HG03097 (cell line): ENCODE measurements around the gene C3orf70.

Experiments
- ATAC-seq: cut with Tn5 transposase; IDR thresholded peaks from one replicate; pipeline ENCODE4 v1.9.1; 2021; ENCODE audit not compliant: unreplicated experiment, low FRiP score

C3orf70 gene, protein sequence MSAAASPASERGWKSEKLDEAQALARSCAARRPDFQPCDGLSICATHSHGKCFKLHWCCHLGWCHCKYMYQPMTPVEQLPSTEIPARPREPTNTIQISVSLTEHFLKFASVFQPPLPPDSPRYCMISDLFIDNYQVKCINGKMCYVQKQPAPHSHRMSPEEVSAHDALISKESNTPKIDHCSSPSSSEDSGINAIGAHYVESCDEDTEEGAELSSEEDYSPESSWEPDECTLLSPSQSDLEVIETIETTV

DNA sequence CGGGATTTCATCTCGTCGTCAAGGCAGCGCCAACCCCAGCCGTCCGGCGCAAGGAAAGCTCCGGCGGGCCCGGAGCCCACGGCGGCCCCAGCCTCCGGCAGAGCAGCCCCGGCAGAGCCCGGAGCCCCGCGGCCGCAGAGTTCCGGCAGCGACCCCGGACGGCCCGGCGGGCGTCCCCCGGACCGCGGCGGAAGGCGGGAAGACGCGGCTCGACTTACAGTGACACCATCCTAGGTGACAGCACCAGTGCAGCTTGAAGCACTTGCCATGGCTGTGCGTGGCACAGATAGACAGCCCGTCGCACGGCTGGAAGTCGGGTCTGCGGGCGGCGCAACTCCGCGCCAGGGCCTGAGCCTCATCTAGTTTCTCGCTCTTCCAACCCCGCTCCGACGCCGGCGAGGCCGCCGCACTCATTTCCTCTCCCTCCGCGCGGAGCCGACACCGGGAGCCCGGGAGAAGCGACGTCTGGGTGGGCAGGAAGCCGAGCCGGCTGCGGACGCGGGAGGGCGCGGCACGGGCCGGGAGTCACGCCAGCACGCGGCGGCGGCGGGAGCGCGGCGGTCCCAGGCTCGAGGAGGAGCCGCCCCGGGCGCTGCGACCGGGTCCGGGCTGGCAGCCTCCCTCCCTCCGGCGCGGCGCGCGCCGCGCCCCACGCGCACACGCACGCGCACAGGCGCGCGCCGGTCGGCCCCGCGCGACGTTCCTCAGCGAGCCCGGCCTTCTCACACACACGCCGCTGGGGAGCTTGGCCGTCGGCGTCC lies at the start of gene C3orf70:
Gene C3orf70, minus strand, starts transcription at position 651 of the 761 bp plus-strand sequence. Its CDS starts 237 bp downstream, at position 414.
- ATAC-seq = no peak

DNA sequence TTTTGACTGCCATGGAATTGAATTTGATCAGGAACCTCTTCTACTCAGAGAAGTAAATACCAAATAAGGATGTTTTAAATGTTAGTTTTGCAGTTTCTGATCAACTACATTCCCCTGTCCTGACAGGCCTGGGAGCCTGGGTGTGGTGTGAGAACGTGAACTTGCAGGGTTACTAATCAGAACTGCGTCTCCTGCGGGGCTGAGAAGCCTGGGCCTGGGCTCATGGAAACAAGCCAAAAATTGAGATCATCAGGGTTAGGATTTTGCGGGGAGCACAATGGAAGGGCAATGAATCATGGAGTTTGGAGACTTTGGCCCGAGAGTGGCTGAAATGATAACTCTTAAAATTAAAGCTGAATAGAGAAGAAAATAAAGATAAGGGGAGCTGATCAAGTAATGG lies 47.8 kb upstream of the C3orf70 start:
- ATAC-seq = no peak

DNA sequence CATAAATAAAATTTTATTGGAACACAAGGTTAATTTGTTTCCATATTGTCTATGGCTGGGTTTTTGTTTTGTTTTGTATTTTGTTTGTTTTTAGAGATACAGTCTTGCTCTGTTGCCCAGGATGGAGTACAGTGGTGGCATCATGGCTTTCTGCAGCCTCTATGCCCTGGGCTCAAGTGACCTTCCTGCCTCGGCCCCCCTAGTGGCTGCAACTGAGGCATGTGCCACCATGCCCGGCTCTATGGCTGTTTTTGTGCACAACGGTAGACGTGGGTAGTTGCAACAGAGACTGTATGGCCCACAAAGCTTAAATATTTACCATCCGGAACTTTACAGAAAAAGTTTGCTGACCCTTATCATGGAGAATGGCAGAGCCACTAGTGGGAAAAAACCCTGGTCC lies 46.8 kb upstream of the C3orf70 start:
- no peak for ATAC-seq

DNA sequence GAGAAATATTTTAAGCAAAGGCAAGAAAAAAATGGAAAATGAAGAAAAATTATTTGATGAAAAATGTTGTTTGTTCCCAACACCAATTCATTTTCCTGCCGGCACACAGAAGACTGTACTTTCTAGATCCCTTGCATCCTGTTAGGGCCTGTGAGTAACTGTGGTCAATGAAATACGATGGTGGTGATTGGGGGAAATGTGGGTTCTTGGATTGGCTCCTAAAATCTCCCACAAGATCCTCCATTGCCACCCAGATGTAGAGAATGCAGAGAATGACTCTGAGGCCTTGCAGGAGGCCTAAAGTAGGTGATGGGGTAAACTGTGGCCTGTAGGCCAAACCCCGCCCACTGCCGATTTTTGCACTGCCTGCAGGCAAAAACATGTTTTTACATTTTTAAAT lies 46.3 kb upstream of the C3orf70 start:
- ATAC-seq = no peak

DNA sequence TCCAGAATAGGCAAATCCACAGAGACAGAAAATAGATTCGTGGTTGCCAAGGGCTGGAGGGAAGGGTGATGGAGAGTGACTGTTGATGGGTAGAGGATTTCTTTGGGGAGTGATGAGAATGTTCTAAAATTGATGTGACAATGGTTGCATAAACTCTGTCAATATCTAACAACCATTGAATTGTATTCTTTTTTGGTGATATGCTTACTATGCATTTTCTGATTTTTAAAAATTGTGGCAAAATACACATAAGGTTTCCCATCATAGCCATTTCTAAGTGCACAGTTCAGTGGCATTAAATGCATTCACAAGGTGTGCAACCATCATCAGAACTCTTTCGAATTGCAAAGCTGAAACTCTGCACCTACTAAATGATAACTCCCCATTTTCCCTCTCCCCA lies 44.2 kb upstream of the C3orf70 start:
- ATAC-seq = no peak

DNA sequence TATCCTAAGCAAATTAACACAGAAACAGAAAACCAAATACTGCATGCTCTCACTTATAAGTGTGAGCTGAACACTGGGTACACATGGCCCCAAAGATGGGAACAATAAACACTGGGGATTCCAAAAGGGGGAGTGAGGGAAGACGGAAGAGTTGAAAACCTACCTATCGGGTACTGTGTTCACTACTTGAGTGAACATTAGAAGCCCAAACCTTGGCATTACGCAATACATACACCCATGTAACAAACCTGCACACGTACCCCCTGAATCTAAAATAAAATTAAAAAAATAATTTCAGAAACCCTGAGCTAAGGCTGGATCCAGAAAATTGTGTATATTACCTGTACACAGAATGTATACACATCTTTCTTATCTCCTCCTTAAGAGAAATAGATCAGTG lies 42.8 kb upstream of the C3orf70 start:
- ATAC-seq = no peak

DNA sequence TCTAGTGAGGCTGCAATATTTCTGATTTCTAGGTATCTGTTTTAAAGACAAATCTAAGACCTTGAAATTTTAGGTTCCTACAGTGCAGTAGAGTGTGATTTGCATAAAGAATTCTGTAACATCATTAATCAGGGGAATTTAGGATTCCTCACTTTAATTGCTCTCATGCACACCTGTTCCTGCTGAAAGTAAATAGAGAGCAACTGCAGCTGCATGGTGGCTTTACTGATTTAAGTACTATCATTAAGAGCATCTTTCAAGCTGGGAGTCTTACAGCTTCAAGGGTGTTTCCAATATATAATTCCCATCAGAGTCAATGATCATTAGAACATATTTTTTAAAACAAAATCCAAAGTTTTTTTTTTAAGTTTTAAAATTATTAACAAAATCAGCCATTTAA lies 36.0 kb upstream of the C3orf70 start:
- ATAC-seq = no peak

DNA sequence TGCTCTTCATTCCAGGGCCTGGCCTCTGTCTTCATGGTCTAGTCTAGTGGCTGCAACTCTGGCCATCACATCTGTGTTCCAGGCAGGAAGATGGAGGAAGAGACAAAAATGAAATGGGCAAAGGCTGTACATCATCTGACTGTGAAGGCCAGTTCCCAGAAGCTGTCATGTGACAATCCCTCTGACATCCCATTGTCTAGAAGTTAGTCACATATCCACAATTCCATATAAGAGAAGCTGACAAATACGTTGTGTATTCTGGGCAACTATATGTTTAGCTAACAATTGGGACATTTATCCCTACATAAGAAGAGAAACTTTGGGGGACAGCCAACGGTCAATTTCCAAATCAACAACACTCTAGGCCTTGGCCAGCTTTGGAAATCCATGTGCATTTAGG lies 34.5 kb upstream of the C3orf70 start:
- ATAC-seq = no peak

DNA sequence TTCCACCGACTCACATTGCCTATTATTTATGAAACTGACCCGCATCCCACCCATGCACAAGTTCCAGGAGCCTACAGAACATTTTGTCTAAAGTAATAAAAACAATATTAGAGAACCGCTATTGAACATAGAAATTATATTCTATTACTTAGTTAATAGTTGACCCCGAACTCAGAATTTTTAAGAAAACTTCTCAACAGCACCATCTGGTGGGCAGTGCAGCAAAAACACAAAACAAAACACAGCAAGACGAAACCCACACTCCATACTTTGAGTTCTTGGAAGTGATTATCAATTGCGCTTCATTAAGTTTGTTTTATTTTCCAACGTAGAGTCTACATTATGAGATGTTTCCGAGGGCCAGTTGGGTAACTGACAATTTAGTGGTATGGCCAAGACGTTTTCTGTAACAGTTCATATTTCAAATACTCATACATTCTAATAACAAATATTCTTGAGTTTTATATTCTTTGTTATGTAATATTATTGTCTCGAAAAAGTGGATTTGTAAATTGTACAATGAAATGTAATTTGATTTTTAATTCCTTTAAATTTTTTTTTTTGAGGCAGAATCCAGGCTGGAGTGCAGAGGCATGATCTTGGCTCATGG lies 24.0 kb upstream of the C3orf70 start:
- no peak for ATAC-seq

DNA sequence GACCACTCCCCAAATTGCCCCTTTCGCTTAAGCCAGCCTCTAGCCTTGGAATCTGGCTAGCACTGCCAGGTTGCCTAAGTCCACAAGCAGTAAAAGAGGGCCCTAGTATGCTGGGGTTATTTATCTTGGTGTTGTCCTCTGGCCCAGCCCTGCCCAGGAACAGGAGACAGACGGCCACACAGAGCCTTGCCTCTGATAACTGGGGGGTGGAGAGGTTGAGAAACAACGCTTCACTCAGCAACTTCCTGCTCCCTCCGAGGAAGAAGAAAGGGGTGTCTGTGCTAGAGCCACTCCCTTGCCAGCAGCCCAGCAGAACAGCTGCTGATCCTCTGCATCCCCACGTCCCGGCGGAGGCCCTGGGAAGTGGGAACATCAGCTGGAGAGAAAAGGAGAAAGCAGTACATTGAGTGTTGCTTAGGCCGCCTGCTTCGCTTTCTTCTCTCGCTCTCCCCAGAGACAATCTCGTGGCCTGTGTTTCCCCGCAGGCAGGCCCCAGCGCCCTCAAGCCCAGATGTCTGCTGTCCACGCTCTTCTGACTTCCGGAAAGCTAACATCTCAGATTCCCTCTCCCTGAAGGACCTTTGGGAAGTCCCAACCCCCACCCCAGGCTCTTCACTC lies 22.6 kb upstream of the C3orf70 start:
- no peak for ATAC-seq

DNA sequence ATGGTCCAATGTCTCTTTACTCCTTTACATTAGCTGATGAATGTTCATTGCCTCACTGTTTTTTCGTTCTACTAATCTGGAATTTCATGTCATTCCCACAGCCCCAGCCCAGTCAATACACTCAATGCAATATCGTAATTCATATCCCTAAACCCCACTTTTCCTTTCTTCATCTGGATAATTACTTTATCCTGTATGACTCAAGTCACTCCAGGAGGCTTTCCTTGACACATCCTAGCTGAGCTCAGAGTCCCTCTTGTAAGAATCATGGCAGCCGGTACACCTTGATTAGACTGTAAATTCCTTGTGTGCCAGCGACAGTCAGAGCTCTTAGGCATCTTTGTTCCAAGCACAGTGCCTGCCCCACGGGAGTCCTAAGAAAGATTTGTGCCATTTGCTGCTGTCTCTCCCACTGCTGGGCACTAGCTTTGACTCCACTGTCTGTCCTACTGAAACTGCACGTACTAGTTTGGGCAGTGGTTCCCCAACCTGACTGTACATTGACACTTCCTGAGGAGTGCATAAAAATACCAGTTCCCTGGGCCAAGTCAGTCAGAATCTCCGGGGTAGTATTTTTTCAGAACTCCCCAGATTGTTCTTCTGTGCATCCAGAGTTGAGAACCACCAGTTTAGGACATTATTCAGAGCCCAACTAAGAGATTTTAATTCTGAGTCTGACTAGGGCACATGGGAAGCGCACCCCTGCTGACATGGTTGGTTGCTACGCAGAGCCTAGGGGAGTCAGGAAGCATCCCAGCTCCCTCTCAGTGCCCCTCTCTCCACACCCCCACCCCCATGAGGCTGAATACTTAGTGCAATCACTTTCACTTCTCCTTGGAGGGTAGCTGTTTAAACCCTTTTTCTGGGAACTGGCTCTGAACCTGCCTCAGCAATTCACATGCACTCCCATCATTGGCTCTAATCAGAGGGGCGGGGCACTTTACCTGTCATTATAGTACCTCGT lies 19.5 kb upstream of the C3orf70 start:
- no peak for ATAC-seq

DNA sequence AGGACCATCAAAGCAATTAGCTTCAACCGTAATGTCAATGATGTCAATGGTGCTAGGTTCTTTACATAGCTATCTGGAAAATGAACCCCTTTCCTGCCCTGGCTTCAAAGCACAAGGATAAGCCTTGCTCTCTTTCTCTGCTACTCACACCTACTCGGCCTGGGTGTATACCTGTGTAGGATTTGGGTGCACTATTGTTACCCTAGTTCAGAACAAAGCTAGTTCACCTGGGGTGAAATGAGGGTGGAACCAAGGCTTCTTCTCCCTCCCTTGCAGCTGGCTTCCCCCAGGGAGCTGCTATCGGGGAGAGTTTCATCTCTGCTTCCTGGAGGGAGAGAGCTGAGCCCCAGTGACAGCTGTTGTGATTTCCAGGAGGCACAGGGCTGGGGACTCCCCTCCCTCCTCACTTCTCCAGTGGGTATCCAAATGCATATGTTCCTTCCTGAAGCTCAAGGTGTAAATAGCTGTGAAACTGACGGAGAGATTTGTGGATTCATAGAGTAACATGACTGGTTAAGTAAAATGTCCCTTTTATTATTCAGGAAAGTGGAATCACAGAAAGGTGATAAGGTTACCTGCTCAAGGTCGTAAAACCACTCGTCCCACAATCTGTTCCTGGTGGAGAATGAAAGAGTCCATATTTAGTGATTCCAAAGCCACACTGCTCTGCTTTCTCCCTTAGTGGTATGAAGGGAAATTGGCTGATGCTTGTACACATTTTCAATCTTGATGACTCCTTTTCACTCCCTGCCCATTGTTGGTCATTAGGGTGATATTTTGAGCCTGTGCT lies 11.8 kb upstream of the C3orf70 start:
- ATAC-seq = no peak

DNA sequence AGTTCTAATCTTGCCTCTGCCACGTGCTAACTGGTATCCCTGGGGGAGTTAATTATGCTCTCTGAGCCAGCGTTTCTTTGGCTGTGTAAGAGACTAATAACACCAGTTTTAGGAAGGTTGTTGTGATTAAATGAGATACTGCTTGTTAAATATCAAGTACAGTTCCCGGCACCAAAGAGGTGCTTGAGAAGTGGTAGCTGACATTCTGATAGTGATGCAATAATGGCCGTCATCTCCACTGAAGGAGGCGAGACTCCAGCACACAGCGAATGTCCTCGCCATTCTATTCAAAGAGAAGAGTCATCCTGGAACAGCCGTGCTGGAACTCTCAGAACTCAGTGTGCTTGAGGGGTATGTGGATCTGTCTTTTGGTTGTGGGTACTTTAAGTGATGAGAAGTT lies 9.8 kb upstream of the C3orf70 start:
- no peak for ATAC-seq

DNA sequence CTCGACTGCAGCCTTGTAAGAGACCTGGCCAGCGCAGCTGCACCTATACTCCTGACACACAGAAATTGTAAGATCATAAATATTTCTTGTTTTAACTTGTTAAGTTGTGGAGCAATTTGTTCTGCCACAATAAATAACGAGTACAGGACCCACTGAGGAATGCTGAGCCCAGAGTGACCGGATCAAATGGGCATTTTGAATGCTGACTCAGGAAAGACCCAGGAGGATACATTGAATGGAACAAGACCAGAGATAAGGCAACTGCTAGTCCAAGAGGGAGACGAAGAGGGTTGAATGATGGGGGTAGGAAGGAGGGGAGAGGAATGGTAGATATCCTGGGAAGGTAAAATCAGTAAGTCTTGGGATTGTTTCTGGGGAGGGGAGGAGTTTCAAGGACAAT lies 8.9 kb upstream of the C3orf70 start:
- no peak for ATAC-seq

DNA sequence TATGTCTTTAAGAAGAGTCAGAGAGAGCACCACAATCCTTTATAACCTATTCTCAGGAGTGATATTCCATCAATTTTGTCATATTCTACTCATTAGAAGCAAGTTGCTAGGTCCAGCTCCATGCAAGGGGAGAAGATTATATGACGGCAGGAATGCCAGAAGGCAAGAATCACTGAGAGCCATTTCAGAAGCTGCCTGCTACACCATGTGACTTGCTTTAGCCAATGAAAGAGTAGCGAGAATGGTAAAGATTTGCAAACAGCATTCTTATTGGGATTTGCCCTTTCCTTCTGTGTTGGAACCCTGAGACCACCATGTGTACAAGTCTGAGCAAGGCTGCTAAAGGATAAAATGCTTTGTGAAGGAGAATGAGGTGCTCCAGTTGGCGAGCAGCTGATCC lies 4.5 kb upstream of the C3orf70 start:
- no peak for ATAC-seq

DNA sequence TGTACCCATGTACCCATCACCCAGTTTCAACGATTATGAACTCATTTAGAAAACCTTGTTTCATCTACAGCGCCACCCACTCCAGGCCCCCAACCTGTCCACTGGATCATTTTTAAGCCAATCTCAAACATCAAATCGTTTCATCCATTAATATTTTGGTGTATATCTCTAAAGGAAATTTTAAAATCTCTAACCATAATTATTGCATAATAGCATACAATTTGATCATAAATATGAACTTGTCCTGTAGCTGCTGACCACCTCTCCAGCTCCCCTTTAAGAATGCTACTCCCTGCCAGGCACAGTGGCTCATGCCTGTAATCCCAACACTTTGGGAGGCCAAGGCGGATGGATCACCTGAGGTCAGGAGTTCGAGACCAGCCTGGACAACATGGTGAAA lies 2.8 kb upstream of the C3orf70 start:
- ATAC-seq = no peak

DNA sequence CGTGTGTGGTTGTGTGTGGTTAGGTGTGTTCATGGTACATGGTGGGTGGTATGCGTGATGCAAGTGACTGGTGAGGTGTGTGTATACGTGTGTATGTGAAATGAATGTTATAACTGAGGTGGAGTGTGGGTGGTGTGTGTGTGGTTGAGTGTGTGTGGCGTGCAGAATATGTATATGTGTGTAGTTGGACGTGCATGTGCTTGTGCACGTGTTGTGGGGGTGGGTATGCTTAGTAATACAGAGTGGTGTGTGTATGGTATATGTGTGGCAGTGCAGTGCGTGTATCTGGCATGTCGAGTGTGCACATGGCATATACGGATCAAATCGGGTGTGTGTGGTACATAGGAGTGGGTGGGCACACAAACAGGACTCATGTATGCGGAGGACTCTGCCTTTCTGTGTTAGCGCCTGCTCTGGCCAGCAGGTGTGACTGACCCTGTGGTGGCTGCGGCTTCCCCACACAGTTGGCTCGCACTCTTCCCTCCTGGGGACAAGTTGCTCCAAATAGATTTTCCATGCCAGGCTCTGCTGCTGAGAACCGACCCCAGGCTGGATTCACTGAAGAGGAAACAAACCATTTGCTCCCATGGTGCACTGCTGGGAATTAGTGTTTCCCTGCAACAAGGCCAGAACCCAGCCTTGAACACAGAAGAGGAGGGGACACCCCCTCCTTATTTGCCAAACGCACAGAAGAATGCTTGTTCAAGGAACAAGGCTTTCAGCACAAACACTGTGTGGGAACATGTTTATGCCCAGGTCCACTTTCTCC lies 1.2 kb upstream of the C3orf70 start:
- ATAC-seq = no peak

DNA sequence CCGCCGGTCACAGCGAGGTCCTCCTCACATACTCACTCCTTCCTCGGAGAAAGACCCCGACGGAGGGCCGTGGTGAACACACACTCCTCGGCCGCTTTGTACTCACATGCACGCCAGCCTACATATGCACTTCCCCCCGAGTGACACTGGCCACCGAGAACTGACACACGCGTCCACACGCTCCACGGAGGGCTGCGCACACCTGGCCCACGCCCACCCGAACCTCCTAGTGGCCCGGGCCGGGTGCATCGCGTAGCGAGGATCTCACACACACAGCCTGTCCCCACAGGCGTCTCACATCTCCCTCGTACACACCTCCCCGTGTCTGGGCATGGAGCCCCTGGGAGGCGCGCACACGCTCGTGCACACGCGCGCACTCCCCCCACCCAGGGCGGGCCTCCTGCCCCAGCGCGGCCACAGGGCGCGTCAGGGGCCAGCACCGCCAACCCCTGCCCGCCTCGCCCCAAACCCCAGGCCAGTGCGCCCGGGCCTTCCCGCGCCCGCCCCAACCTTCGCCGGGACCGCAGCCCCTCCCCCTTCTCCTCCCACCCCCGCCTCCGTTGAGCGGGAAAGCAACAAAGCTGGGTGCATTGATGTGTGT lies 411 bp upstream of the C3orf70 start:
- no peak for ATAC-seq
